A673 (cell line): Measurements from ENCODE around the gene AGMO. TPM values are rescaled to one million over a fixed set of nuclear protein-coding genes. Genes with fewer than 3 reads are reported as not detected.

ENCODE experiments used
- BruUV-seq: library from RNA; stranded (reverse); fragments of 400-500 nt; replicated peaks from 2 replicates; lab custom pipeline; 2021; lab: Mats Ljungman, UMichigan
- CTCF ChIA-PET: fragments of 300-600 bp; sonication (Branson Sonifier 250); formaldehyde crosslinking; loops from one replicate; lab custom pipeline; 2022; ENCODE audit warnings: antibody characterized with exemption; lab: Charles Lee
- POLR2A ChIA-PET: fragments of 300-600 bp; sonication (Branson Sonifier 250); formaldehyde crosslinking; loops from one replicate; lab custom pipeline; 2022; ENCODE audit warnings: antibody characterized with exemption; ENCODE audit not compliant: low non-redundant PET; lab: Charles Lee
- DNase-seq: peaks from one replicate; pipeline ENCODE4 v3.0.0-alpha.2; 2015; ENCODE audit warnings: low spot score
- H3K27ac ChIP-seq: fragments of 200-600 bp; sonication (generic); 2 replicates; pipeline ENCODE4 v1.5.1; 2016; ENCODE audit warnings: mixed run types, low read depth, mild to moderate bottlenecking, mixed read lengths, antibody characterized with exemption, low read length; ENCODE audit not compliant: poor library complexity, severe bottlenecking
- H3K27me3 ChIP-seq: fragments of 200-600 bp; sonication (generic); replicated peaks from 2 replicates; pipeline ENCODE4 v1.6.1; 2017; ENCODE audit warnings: mixed run types, low read depth, mild to moderate bottlenecking, mixed read lengths, antibody characterized with exemption, low read length; ENCODE audit not compliant: insufficient read depth, poor library complexity
- H3K36me3 ChIP-seq: fragments of 200-600 bp; sonication (generic); 2 replicates; pipeline ENCODE4 v1.6.1; 2016; ENCODE audit warnings: mixed run types, mild to moderate bottlenecking, mixed read lengths, antibody characterized with exemption, low read length; ENCODE audit not compliant: insufficient read depth, poor library complexity, severe bottlenecking
- H3K4me1 ChIP-seq: fragments of 200-600 bp; sonication (generic); 2 replicates; pipeline ENCODE4 v1.6.1; 2017; ENCODE audit warnings: mixed run types, mild to moderate bottlenecking, mixed read lengths, antibody characterized with exemption, low read length; ENCODE audit not compliant: insufficient read depth, poor library complexity, severe bottlenecking
- H3K4me3 ChIP-seq: fragments of 200-600 bp; sonication (generic); 2 replicates; pipeline ENCODE4 v1.5.1; 2016; ENCODE audit warnings: low read depth, mixed run types, mild to moderate bottlenecking, mixed read lengths, low read length; ENCODE audit not compliant: poor library complexity, severe bottlenecking
- H3K9me3 ChIP-seq: fragments of 200-600 bp; sonication (generic); 2 replicates; pipeline ENCODE4 v1.6.1; 2016; ENCODE audit warnings: mixed run types, low read depth, mild to moderate bottlenecking, mixed read lengths, antibody characterized with exemption, low read length; ENCODE audit not compliant: poor library complexity, severe bottlenecking
- EZH2 ChIP-seq: fragments of 200-600 bp; sonication (generic); IDR thresholded peaks from 2 replicates; pipeline ENCODE4 v1.6.1; 2017; ENCODE audit warnings: borderline replicate concordance, low read depth, mild to moderate bottlenecking, mixed read lengths, antibody characterized with exemption, low read length; ENCODE audit not compliant: poor library complexity, severe bottlenecking
- intact Hi-C: fragments of 100-400 bp; cut with micrococcal nuclease; formaldehyde crosslinking; loops from one replicate; pipeline ENCODE4 v1.10.0; 2022; ENCODE audit not compliant: unreplicated experiment
- total RNA-seq: library from RNA; stranded (reverse); gene quantifications from 2 replicates; pipeline ENCODE4 v1.2.3, GENCODE V29; 2021
- TF ChIP-seq, protein P1 (sequence below): fragments of 300-800, 200-600 bp; sonication (generic); conservative IDR thresholded peaks from 2 replicates; pipeline ENCODE4 v1.5.1; 2017; ENCODE audit warnings: low read depth, mild to moderate bottlenecking, antibody characterized with exemption, low read length, moderate library complexity, mixed read lengths

Gene AGMO
- total RNA-seq, 1 experiment from 2014 or later: not detected

DNA sequence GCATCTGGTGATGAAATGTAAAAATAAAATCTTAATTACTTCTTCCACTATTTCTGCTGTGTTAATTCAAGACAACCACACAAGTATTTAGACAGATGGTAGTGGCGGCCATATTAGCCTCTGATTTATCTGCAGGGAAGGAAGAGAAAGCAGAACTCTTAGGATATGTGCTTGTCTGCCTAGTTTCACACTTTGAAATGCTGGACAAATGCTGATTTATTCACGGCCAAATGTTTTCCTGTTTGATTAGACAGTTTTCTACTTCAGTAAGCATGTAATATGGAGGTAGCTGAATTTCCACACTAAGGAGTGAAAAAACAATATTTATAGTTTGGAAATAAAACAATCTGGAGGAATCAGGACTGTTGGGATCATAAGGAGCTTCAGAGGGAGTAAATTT is 158.1 kb downstream of the AGMO start:
- CTCF ChIA-PET: no interaction called here
- intact Hi-C loops: no loop called here
- Histone ChIP-seq H3K4me1 (no peaks in the 10 kb centered on the region), H3K27ac (no peak overlapping the region), H3K9me3 (no peaks in the 10 kb centered on the region), H3K27me3 (no peaks in the 10 kb centered on the region), H3K36me3 (no peaks in the 10 kb centered on the region), H3K4me3 (no peak overlapping the region)
- TF ChIP-seq, protein P1, sequence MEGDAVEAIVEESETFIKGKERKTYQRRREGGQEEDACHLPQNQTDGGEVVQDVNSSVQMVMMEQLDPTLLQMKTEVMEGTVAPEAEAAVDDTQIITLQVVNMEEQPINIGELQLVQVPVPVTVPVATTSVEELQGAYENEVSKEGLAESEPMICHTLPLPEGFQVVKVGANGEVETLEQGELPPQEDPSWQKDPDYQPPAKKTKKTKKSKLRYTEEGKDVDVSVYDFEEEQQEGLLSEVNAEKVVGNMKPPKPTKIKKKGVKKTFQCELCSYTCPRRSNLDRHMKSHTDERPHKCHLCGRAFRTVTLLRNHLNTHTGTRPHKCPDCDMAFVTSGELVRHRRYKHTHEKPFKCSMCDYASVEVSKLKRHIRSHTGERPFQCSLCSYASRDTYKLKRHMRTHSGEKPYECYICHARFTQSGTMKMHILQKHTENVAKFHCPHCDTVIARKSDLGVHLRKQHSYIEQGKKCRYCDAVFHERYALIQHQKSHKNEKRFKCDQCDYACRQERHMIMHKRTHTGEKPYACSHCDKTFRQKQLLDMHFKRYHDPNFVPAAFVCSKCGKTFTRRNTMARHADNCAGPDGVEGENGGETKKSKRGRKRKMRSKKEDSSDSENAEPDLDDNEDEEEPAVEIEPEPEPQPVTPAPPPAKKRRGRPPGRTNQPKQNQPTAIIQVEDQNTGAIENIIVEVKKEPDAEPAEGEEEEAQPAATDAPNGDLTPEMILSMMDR: no peak
- no peak for TF ChIP-seq EZH2
- POLR2A ChIA-PET: no interaction called here
- BruUV-seq: no TSS peak
- DNase-seq: no peak

- Histone ChIP-seq H3K4me1 (no peaks in the 10 kb centered on the region), H3K27me3 (no peaks in the 10 kb centered on the region), H3K9me3 (no peaks in the 10 kb centered on the region), H3K36me3 (no peaks in the 10 kb centered on the region), H3K4me3 (no peak overlapping the region), H3K27ac (no peak overlapping the region)
- TF ChIP-seq, protein P1: no peak
- TF ChIP-seq EZH2: no peak
- intact Hi-C loops: no loop called here
- POLR2A ChIA-PET: no interaction called here
- DNase-seq: no peak
- CTCF ChIA-PET: no interaction called here
- no TSS peak for BruUV-seq
Measured at GRCh38 chr7:15403315-15403714, 158.5 kb downstream of the AGMO start.

- BruUV-seq: no TSS peak
Measured at GRCh38 chr7:15402436-15403136, 159.2 kb downstream of the AGMO start.

More at GRCh38 chr7:15402436-15403136, 159.2 kb downstream of the AGMO start:
- Histone ChIP-seq H3K27ac (no peak overlapping the region), H3K4me1 (no peaks in the 10 kb centered on the region), H3K36me3 (no peaks in the 10 kb centered on the region), H3K9me3 (no peaks in the 10 kb centered on the region), H3K27me3 (no peaks in the 10 kb centered on the region), H3K4me3 (no peak overlapping the region)
- intact Hi-C loops: no loop called here
- no peak for TF ChIP-seq EZH2
- TF ChIP-seq, protein P1: no peak
- ChIA-PET POLR2A (no interaction called here), CTCF (no interaction called here)
- DNase-seq: no peak
